ENCODE measurements around the gene AGAP1. TPM values are rescaled to one million over a fixed set of nuclear protein-coding genes. Genes with fewer than 3 reads are reported as not detected.

The AGAP1 gene
- total and polyA plus RNA-seq, 8 donors: 5.0 to 27.6 (median 17.4) TPM

- no peak for FAIRE-seq
- intact Hi-C loops (cut with DNase I): no loop called here
These were observed 61.1 kb downstream of the AGAP1 start for GRCh38 chr2:235554936-235555335.

GRCh38 chr2:235555371-235555770 is 61.5 kb downstream of the AGAP1 start:
- 76 to 77% methylated on average over 6 of the region's 6 CpGs for WGBS, 2 donors
- FAIRE-seq (no peak), DNase-seq (peak in 1 of 6 donors; percentile 58), ATAC-seq (peak in 1 of 4 donors; percentile 26)
- Histone ChIP-seq H3K27ac (no peak overlapping the region), H3K4me3 (no peak overlapping the region), H3K27me3 (no peaks in the 10 kb centered on the region), H3K36me3 (no peaks in the 10 kb centered on the region), H3K4me1 (peaks cover 6 to 18% (median 8%) of the 10 kb centered on the region in 3 donors), H3K9me3 (no peaks in the 10 kb centered on the region)
- no peak for TF ChIP-seq CTCF (IDR thresholded peaks at IDR 0.05)
- intact Hi-C loops (cut with DNase I): no loop called here

More at GRCh38 chr2:235554936-235555335, 61.1 kb downstream of the AGAP1 start:
- DNase-seq: peak in 1 of 6 donors; percentile 24
- no peaks in the 10 kb centered on the region for H3K9me3 ChIP-seq
- TF ChIP-seq CTCF (IDR thresholded peaks at IDR 0.05): no peak
- no peak overlapping the region for H3K27ac ChIP-seq
- no peak overlapping the region for H3K4me3 ChIP-seq
- H3K4me1 ChIP-seq: peaks cover 6 to 18% (median 8%) of the 10 kb centered on the region in 3 donors
- WGBS, 2 donors: 86 to 94% methylated on average over 9 of the region's 9 CpGs
- no peaks in the 10 kb centered on the region for H3K27me3 ChIP-seq
- ATAC-seq: no peak
- H3K36me3 ChIP-seq: no peaks in the 10 kb centered on the region

GRCh38 chr2:235556086-235556485 is 62.2 kb downstream of the AGAP1 start:
- Histone ChIP-seq H3K9me3 (no peaks in the 10 kb centered on the region), H3K36me3 (no peaks in the 10 kb centered on the region), H3K27ac (no peak overlapping the region), H3K4me1 (peaks cover 6 to 19% (median 8%) of the 10 kb centered on the region in 3 donors), H3K4me3 (no peak overlapping the region), H3K27me3 (no peaks in the 10 kb centered on the region)
- DNase-seq: peak in 1 of 6 donors; percentile 24
- whole genome bisulfite sequencing, 2 donors: 92 to 100% methylated on average over 3 of the region's 3 CpGs
- intact Hi-C loops (cut with DNase I): no loop called here
- no peak for TF ChIP-seq CTCF (IDR thresholded peaks at IDR 0.05)
- no peak for FAIRE-seq
- no peak for ATAC-seq

- Histone ChIP-seq H3K4me3 (no peak overlapping the region), H3K27me3 (no peaks in the 10 kb centered on the region), H3K27ac (no peak overlapping the region), H3K36me3 (no peaks in the 10 kb centered on the region), H3K9me3 (no peaks in the 10 kb centered on the region), H3K4me1 (peaks cover 5 to 21% (median 6%) of the 10 kb centered on the region in 3 donors)
- no peak for TF ChIP-seq CTCF (IDR thresholded peaks at IDR 0.05)
- no peak for DNase-seq
- no peak for ATAC-seq
- no peak for FAIRE-seq
- intact Hi-C loops (cut with DNase I): no loop called here
- 93 to 99% methylated on average over 8 of the region's 8 CpGs for WGBS, 2 donors
These were observed 63.1 kb downstream of the AGAP1 start for GRCh38 chr2:235556901-235557300.

GRCh38 chr2:235557903-235558302 is 64.1 kb downstream of the AGAP1 start:
- Histone ChIP-seq H3K36me3 (no peaks in the 10 kb centered on the region), H3K4me3 (no peak overlapping the region), H3K27me3 (no peaks in the 10 kb centered on the region), H3K27ac (no peak overlapping the region), H3K9me3 (no peaks in the 10 kb centered on the region), H3K4me1 (peaks cover 0 to 12% (median 0%) of the 10 kb centered on the region in 3 donors)
- ATAC-seq (no peak), DNase-seq (no peak), FAIRE-seq (no peak)
- WGBS, 2 donors: 91 to 99% methylated on average over 9 of the region's 9 CpGs
- intact Hi-C loops (cut with DNase I): no loop called here
- TF ChIP-seq CTCF (IDR thresholded peaks at IDR 0.05): no peak
